Measurements from ENCODE around the gene BEND6.
"Not testable (repeated sequence)": the region's sequence is repeated elsewhere in the genome, so short reads cannot be mapped to it uniquely, and the experiment has no call there.

The BEND6 gene

DNA sequence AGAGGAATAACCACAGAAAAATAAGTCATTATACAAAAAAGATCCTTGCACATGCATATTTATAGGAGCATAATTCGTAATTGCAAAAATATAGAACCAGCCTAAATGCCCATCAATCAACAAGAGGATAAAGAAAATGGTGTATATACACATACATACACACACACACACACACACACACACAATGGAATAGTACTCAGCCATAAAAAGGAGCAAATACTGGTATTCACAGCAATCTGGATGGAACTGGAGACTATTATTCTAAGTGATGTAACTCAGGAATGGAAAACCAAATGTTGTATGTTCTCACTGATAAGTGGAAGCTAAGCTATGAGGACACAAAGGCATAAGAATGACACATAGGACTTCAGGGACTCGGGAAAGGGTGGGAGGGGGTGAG is 89.7 kb downstream of the BEND6 start:
- peaks cover 18% of the 10 kb centered on the region for H3K79me2 ChIP-seq (ENCODE audit: control insufficient read depth, low read length)
- H3K4me3 ChIP-seq (ENCODE audit: low read length) = no peak overlapping the region
- no peak overlapping the region for H3K27ac ChIP-seq (ENCODE audit: low read depth, low read length)
- H3F3A ChIP-seq (ENCODE audit: control insufficient read depth, insufficient read depth) = no peaks in the 10 kb centered on the region; the same call in 1 of the 2 replicates
- H3K27me3 ChIP-seq (ENCODE audit: control insufficient read depth, low read length) = no peaks in the 10 kb centered on the region
- peaks cover 16% of the 10 kb centered on the region for H3K36me3 ChIP-seq (ENCODE audit: control insufficient read depth, low read length)
- H3K4me1 ChIP-seq (ENCODE audit: control insufficient read depth, low read length) = peaks cover 25% of the 10 kb centered on the region
- TF ChIP-seq EZH2phosphoT487 (IDR thresholded peaks at IDR 0.05; ENCODE audit: borderline replicate concordance, low read length) = no peak
- TF ChIP-seq, protein P1, sequence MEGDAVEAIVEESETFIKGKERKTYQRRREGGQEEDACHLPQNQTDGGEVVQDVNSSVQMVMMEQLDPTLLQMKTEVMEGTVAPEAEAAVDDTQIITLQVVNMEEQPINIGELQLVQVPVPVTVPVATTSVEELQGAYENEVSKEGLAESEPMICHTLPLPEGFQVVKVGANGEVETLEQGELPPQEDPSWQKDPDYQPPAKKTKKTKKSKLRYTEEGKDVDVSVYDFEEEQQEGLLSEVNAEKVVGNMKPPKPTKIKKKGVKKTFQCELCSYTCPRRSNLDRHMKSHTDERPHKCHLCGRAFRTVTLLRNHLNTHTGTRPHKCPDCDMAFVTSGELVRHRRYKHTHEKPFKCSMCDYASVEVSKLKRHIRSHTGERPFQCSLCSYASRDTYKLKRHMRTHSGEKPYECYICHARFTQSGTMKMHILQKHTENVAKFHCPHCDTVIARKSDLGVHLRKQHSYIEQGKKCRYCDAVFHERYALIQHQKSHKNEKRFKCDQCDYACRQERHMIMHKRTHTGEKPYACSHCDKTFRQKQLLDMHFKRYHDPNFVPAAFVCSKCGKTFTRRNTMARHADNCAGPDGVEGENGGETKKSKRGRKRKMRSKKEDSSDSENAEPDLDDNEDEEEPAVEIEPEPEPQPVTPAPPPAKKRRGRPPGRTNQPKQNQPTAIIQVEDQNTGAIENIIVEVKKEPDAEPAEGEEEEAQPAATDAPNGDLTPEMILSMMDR (IDR thresholded peaks at IDR 0.05; ENCODE audit: low read depth, low read length, poor library complexity, severe bottlenecking) = no peak
- H3K4me2 ChIP-seq (ENCODE audit: low read length) = no peak overlapping the region
- peaks cover 10% of the 10 kb centered on the region; the same call in 1 of the 2 replicates for H4K20me1 ChIP-seq (ENCODE audit: control insufficient read depth, insufficient read depth, low read depth, low read length)
- H3K9me3 ChIP-seq (ENCODE audit: control insufficient read depth, insufficient read depth, low read length) = 0 out of 2 replicates have a peak, but pooled peaks cover 3% of the 10 kb centered on the region
- H3K9me2 ChIP-seq (replicated peaks; ENCODE audit: control insufficient read depth, low read length) = no peaks in the 10 kb centered on the region

DNA sequence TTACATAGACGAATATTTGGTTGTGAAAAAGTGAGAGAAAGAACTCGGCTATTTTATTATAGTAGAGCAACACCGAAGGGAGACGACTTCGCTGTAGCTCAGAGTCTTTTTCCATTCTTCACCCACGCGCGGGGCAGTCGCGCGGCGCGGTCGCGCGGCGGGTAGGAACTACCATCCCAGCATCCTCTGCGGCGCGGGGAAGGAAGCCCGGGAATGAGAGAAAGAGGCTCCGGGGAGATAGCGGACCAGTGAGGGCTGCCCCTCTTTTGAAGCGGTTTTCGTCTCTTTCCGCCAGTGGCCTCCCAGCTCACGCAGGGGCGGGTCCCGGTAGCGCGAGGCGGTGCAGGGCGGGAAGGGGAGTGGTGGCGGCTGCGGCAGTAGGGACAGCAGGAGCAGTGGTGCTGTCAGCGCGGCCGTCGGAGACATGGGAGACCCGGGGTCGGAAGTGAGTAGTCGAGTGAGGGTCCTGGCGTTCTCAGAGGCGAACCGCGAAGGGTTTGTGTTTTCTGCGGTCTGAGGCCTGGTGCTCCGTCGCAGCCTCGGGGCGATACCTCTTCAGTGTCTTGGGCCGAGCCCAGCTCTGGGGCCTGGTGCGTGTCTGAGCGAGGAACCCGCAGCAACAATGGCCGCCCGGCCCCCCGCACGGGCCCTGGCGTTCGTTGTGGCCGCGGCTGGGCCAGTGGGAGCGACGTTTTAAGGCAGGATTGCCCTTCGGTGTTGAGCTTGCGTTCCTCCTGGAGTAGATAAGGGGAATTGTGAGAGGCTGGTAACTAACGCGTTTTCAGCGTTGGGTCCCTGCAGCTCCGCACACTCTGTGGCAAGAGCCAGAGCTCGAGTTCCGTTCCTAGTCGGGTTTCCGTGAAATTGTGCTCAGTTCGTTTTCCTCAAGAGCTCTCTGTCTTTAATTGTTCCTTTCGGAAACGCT is 91.7 kb downstream of the BEND6 start, which contains the start of gene KIAA1586:
TSS of gene KIAA1586 (plus strand) at position 362 of the 925 bp plus-strand sequence. CDS start at position 425, 63 bp downstream.
- Histone ChIP-seq H3K4me1 (ENCODE audit: control insufficient read depth, low read length) (peaks cover 27% of the 10 kb centered on the region), H3K79me2 (ENCODE audit: control insufficient read depth, low read length) (peaks cover 36% of the 10 kb centered on the region), H3K4me3 (ENCODE audit: low read length) (peak within 1 kb of the TSS; percentile 77), H3K36me3 (ENCODE audit: control insufficient read depth, low read length) (peaks cover 35% of the 10 kb centered on the region), H3K4me2 (ENCODE audit: low read length) (peak within 1 kb of the TSS; percentile 72), H4K20me1 (ENCODE audit: control insufficient read depth, insufficient read depth, low read depth, low read length) (peaks cover 15% of the 10 kb centered on the region; the same call in 1 of the 2 replicates), H3K27ac (ENCODE audit: low read depth, low read length) (peak within 1 kb of the TSS; percentile 30)
- not testable (repeated sequence) for H3K9me2 ChIP-seq (replicated peaks; ENCODE audit: control insufficient read depth, low read length); H3K9me3 ChIP-seq (ENCODE audit: control insufficient read depth, insufficient read depth, low read length); H3K27me3 ChIP-seq (ENCODE audit: control insufficient read depth, low read length); H3F3A ChIP-seq (ENCODE audit: control insufficient read depth, insufficient read depth)

DNA sequence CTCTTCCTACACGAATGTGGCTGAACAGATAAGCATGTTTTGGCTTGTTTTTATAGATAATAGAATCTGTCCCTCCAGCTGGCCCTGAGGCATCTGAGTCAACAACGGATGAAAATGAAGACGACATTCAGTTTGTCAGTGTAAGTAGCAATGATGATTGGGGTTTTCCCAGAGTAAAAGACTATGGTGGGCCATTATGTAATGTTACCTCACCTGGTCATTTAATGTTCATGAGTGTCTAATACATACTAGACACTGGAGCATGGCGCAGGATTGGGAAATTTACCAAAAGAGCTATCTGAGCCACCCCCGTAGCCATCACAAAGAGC is 92.3 kb downstream of the BEND6 start:
- not testable (repeated sequence) for H3F3A ChIP-seq (ENCODE audit: control insufficient read depth, insufficient read depth); H3K27me3 ChIP-seq (ENCODE audit: control insufficient read depth, low read length); H3K9me2 ChIP-seq (replicated peaks; ENCODE audit: control insufficient read depth, low read length); H3K4me3 ChIP-seq (ENCODE audit: low read length); H3K4me2 ChIP-seq (ENCODE audit: low read length); H3K9me3 ChIP-seq (ENCODE audit: control insufficient read depth, insufficient read depth, low read length); H3K27ac ChIP-seq (ENCODE audit: low read depth, low read length)
- peaks cover 27% of the 10 kb centered on the region for H3K4me1 ChIP-seq (ENCODE audit: control insufficient read depth, low read length)
- peaks cover 39% of the 10 kb centered on the region for H3K79me2 ChIP-seq (ENCODE audit: control insufficient read depth, low read length)
- H4K20me1 ChIP-seq (ENCODE audit: control insufficient read depth, insufficient read depth, low read depth, low read length) = peaks cover 15% of the 10 kb centered on the region; the same call in 1 of the 2 replicates
- peaks cover 40% of the 10 kb centered on the region for H3K36me3 ChIP-seq (ENCODE audit: control insufficient read depth, low read length)

DNA sequence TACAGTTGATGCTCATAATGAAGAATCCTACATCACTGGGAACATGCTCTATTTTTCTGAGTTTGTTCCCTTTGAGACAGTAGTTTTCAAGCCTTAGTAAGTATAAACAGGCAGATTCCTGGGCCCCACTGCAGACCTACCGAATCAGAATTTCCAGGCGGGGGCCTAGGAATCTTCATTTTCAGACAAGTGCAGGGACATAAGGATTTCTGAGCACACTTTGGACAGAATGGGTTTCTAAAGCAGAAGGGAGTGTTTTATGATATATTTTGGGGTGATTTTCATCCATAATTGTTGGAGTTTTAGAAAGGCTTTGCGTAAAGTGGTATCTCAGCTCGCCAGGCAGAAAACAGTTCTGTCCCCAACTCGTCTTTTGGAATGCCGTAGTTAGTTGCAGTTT is 93.0 kb downstream of the BEND6 start:
- not testable (repeated sequence) for H3K27ac ChIP-seq (ENCODE audit: low read depth, low read length); H3K9me3 ChIP-seq (ENCODE audit: control insufficient read depth, insufficient read depth, low read length); H3K27me3 ChIP-seq (ENCODE audit: control insufficient read depth, low read length); H3K9me2 ChIP-seq (replicated peaks; ENCODE audit: control insufficient read depth, low read length); H3F3A ChIP-seq (ENCODE audit: control insufficient read depth, insufficient read depth)
- H3K4me3 ChIP-seq (ENCODE audit: low read length) = peak overlapping the region; percentile 63
- peaks cover 27% of the 10 kb centered on the region for H3K4me1 ChIP-seq (ENCODE audit: control insufficient read depth, low read length)
- peaks cover 39% of the 10 kb centered on the region for H3K79me2 ChIP-seq (ENCODE audit: control insufficient read depth, low read length)
- peaks cover 46% of the 10 kb centered on the region for H3K36me3 ChIP-seq (ENCODE audit: control insufficient read depth, low read length)
- H4K20me1 ChIP-seq (ENCODE audit: control insufficient read depth, insufficient read depth, low read depth, low read length) = peaks cover 15% of the 10 kb centered on the region; the same call in 1 of the 2 replicates
- H3K4me2 ChIP-seq (ENCODE audit: low read length) = peak overlapping the region; percentile 74

Measured in DOHH2 (cell line).